ENCODE measurements around the gene STIM2.
"Not testable (repeated sequence)": the region's sequence is repeated elsewhere in the genome, so short reads cannot be mapped to it uniquely, and the experiment has no call there.

STIM2 gene

GRCh38 chr4:26860157-26860921 is at the start of gene STIM2:
Gene STIM2, plus strand, starts transcription at chr4:26860841.
- Histone ChIP-seq H3K36me3 (ENCODE audit: insufficient read depth, low read length) (no peaks in the 10 kb centered on the region), H3K9me3 (ENCODE audit: low read length) (no peaks in the 10 kb centered on the region), H3K4me1 (ENCODE audit: insufficient read depth, low read length) (peaks cover 33% of the 10 kb centered on the region), H3K4me3 (ENCODE audit: low read length) (peak within 1 kb of the TSS; percentile 82), H2AFZ (ENCODE audit: low read depth, low read length) (peak within 1 kb of the TSS; percentile 94), H3K27me3 (ENCODE audit: insufficient read depth, low read length) (no peaks in the 10 kb centered on the region)

DNA sequence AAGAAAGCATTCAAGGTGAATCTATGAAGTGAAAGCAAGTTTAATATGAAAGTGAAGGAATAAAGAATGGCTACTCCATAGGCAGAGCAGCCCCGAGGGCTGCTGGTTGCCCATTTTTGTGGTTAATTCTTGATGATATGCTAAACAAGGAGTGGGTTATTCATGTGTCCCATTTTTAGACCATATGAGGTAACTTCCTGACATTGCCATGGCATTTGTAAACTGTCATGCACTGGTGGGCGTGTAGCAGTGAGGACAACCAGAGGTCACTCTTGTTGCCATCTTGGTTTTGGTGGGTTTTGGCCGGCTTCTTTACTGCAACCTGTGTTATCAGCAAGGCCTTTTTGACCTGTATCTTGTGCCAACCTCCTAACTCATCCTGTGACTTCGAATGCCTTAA is 49.1 kb upstream of the STIM2 start:
- not testable (repeated sequence) for H3K9me3 ChIP-seq (ENCODE audit: low read length); H3K36me3 ChIP-seq (ENCODE audit: insufficient read depth, low read length); H3K4me3 ChIP-seq (ENCODE audit: low read length); H3K4me1 ChIP-seq (ENCODE audit: insufficient read depth, low read length); H3K27me3 ChIP-seq (ENCODE audit: insufficient read depth, low read length); H2AFZ ChIP-seq (ENCODE audit: low read depth, low read length)

- Histone ChIP-seq H3K9me3 (ENCODE audit: low read length) (no peaks in the 10 kb centered on the region), H3K4me1 (ENCODE audit: insufficient read depth, low read length) (no peaks in the 10 kb centered on the region), H2AFZ (ENCODE audit: low read depth, low read length) (no peak overlapping the region), H3K4me3 (ENCODE audit: low read length) (no peak overlapping the region), H3K27me3 (ENCODE audit: insufficient read depth, low read length) (no peaks in the 10 kb centered on the region), H3K36me3 (ENCODE audit: insufficient read depth, low read length) (no peaks in the 10 kb centered on the region)
These were observed 48.5 kb upstream of the STIM2 start for GRCh38 chr4:26812049-26812714.

GRCh38 chr4:26813698-26814097 is 46.9 kb upstream of the STIM2 start:
- H3K27me3 ChIP-seq (ENCODE audit: insufficient read depth, low read length) = no peaks in the 10 kb centered on the region
- H2AFZ ChIP-seq (ENCODE audit: low read depth, low read length) = no peak overlapping the region
- no peaks in the 10 kb centered on the region for H3K9me3 ChIP-seq (ENCODE audit: low read length)
- H3K36me3 ChIP-seq (ENCODE audit: insufficient read depth, low read length) = no peaks in the 10 kb centered on the region
- H3K4me3 ChIP-seq (ENCODE audit: low read length) = no peak overlapping the region
- no peaks in the 10 kb centered on the region for H3K4me1 ChIP-seq (ENCODE audit: insufficient read depth, low read length)

GRCh38 chr4:26815199-26815598 is 45.4 kb upstream of the STIM2 start:
- no peak overlapping the region for H2AFZ ChIP-seq (ENCODE audit: low read depth, low read length)
- H3K4me1 ChIP-seq (ENCODE audit: insufficient read depth, low read length) = no peaks in the 10 kb centered on the region
- H3K9me3 ChIP-seq (ENCODE audit: low read length) = no peaks in the 10 kb centered on the region
- H3K27me3 ChIP-seq (ENCODE audit: insufficient read depth, low read length) = no peaks in the 10 kb centered on the region
- H3K4me3 ChIP-seq (ENCODE audit: low read length) = no peak overlapping the region
- H3K36me3 ChIP-seq (ENCODE audit: insufficient read depth, low read length) = no peaks in the 10 kb centered on the region

- no peaks in the 10 kb centered on the region for H3K27me3 ChIP-seq (ENCODE audit: insufficient read depth, low read length)
These were observed 44.9 kb upstream of the STIM2 start for GRCh38 chr4:26815706-26816105.

GRCh38 chr4:26819026-26819425 is 41.6 kb upstream of the STIM2 start:
- Histone ChIP-seq H2AFZ (ENCODE audit: low read depth, low read length) (no peak overlapping the region), H3K4me1 (ENCODE audit: insufficient read depth, low read length) (no peaks in the 10 kb centered on the region), H3K27me3 (ENCODE audit: insufficient read depth, low read length) (no peaks in the 10 kb centered on the region), H3K9me3 (ENCODE audit: low read length) (no peaks in the 10 kb centered on the region), H3K36me3 (ENCODE audit: insufficient read depth, low read length) (no peaks in the 10 kb centered on the region), H3K4me3 (ENCODE audit: low read length) (no peak overlapping the region)

More at GRCh38 chr4:26815706-26816105, 44.9 kb upstream of the STIM2 start:
- Histone ChIP-seq H3K9me3 (ENCODE audit: low read length) (no peaks in the 10 kb centered on the region), H3K36me3 (ENCODE audit: insufficient read depth, low read length) (no peaks in the 10 kb centered on the region), H2AFZ (ENCODE audit: low read depth, low read length) (no peak overlapping the region), H3K4me3 (ENCODE audit: low read length) (no peak overlapping the region), H3K4me1 (ENCODE audit: insufficient read depth, low read length) (no peaks in the 10 kb centered on the region)

GRCh38 chr4:26819478-26820095 is 41.1 kb upstream of the STIM2 start:
- Histone ChIP-seq H3K36me3 (ENCODE audit: insufficient read depth, low read length) (no peaks in the 10 kb centered on the region), H3K4me1 (ENCODE audit: insufficient read depth, low read length) (no peaks in the 10 kb centered on the region), H3K4me3 (ENCODE audit: low read length) (no peak overlapping the region), H3K9me3 (ENCODE audit: low read length) (no peaks in the 10 kb centered on the region), H3K27me3 (ENCODE audit: insufficient read depth, low read length) (no peaks in the 10 kb centered on the region), H2AFZ (ENCODE audit: low read depth, low read length) (no peak overlapping the region)

- Histone ChIP-seq H3K36me3 (ENCODE audit: insufficient read depth, low read length) (no peaks in the 10 kb centered on the region), H3K9me3 (ENCODE audit: low read length) (no peaks in the 10 kb centered on the region), H2AFZ (ENCODE audit: low read depth, low read length) (no peak overlapping the region), H3K27me3 (ENCODE audit: insufficient read depth, low read length) (no peaks in the 10 kb centered on the region), H3K4me1 (ENCODE audit: insufficient read depth, low read length) (no peaks in the 10 kb centered on the region), H3K4me3 (ENCODE audit: low read length) (no peak overlapping the region)
These were observed 40.3 kb upstream of the STIM2 start for GRCh38 chr4:26820346-26820745.

DNA sequence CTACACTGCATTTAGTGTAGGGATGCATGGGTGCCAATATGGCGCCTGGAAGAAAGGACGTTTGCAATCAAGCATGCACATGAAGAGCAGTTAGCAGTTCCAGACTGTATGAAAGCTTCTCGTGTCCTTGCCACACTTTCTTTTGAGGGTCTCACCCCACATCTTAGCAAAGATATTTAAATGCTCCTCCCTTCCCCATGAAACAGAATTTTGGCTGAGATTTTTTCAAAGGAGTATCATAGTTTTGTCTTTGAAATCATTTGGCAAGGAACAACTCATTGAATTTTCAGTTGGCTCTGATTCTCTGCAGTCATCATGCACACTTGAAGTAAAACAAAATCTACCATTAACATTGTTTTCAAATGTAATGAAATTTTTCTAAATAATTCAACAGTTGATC is 39.6 kb upstream of the STIM2 start:
- Histone ChIP-seq H3K27me3 (ENCODE audit: insufficient read depth, low read length) (no peaks in the 10 kb centered on the region), H3K9me3 (ENCODE audit: low read length) (no peaks in the 10 kb centered on the region)

GRCh38 chr4:26821677-26822503 is 38.8 kb upstream of the STIM2 start:
- Histone ChIP-seq H3K27me3 (ENCODE audit: insufficient read depth, low read length) (no peaks in the 10 kb centered on the region), H3K4me3 (ENCODE audit: low read length) (no peak overlapping the region), H3K36me3 (ENCODE audit: insufficient read depth, low read length) (no peaks in the 10 kb centered on the region), H3K9me3 (ENCODE audit: low read length) (no peaks in the 10 kb centered on the region), H3K4me1 (ENCODE audit: insufficient read depth, low read length) (no peaks in the 10 kb centered on the region), H2AFZ (ENCODE audit: low read depth, low read length) (no peak overlapping the region)

More for the DNA sequence above, 39.6 kb upstream of the STIM2 start:
- Histone ChIP-seq H3K36me3 (ENCODE audit: insufficient read depth, low read length) (no peaks in the 10 kb centered on the region), H3K4me3 (ENCODE audit: low read length) (no peak overlapping the region), H3K4me1 (ENCODE audit: insufficient read depth, low read length) (no peaks in the 10 kb centered on the region), H2AFZ (ENCODE audit: low read depth, low read length) (no peak overlapping the region)

- H2AFZ ChIP-seq (ENCODE audit: low read depth, low read length) = no peak overlapping the region
- no peaks in the 10 kb centered on the region for H3K9me3 ChIP-seq (ENCODE audit: low read length)
- no peaks in the 10 kb centered on the region for H3K36me3 ChIP-seq (ENCODE audit: insufficient read depth, low read length)
- no peaks in the 10 kb centered on the region for H3K27me3 ChIP-seq (ENCODE audit: insufficient read depth, low read length)
- no peaks in the 10 kb centered on the region for H3K4me1 ChIP-seq (ENCODE audit: insufficient read depth, low read length)
- H3K4me3 ChIP-seq (ENCODE audit: low read length) = no peak overlapping the region
These were observed 38.1 kb upstream of the STIM2 start for GRCh38 chr4:26822546-26822945.

- not testable (repeated sequence) for H3K4me3 ChIP-seq (ENCODE audit: low read length); H3K27me3 ChIP-seq (ENCODE audit: insufficient read depth, low read length); H2AFZ ChIP-seq (ENCODE audit: low read depth, low read length); H3K36me3 ChIP-seq (ENCODE audit: insufficient read depth, low read length); H3K9me3 ChIP-seq (ENCODE audit: low read length); H3K4me1 ChIP-seq (ENCODE audit: insufficient read depth, low read length)
These were observed 37.7 kb upstream of the STIM2 start for GRCh38 chr4:26822974-26823373.
